Endometrium (tissue), 2 donors: Measurements from ENCODE around the gene HOXC6.
"Not testable (repeated sequence)": the region's sequence is repeated elsewhere in the genome, so short reads cannot be mapped to it uniquely, and the experiment has no call there.

ENCODE experiments used
- FAIRE-seq: peaks from 2 replicates; lab custom pipeline; 2012; peaks lifted over from hg19 to GRCh38; lab: Jason Lieb, UNC
- donor health status: control.
- donor health status: control.

HOXC6 gene

DNA sequence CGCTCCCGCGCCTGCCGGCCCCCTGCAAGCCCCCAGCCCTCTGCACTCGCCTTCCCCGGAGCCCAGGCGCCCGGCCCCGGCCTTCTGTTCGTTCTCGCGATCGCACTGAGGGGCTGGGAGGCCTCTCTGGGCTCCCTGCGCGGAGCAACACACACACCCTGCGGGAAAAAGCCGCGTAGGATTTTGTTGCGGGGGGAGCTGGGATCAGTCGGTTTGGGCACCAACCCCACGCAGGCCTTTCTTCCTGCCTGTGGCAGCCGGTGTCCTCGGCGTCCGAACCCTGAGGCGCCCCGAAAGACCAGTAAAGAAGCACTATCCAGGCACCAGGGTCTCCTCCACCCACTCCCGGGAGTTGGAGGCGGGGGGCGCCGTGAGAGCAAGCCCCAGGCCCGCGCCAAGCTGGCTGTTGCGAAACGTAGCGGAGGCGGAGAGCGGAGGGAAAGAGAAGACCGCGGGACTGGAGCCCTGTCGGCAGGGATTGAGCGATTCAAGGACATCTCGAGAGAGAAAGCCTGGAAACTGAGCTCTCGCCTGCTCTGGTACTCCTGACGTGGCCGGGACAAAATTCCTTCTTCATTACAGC lies 2.7 kb downstream of the HOXC6 start:
- FAIRE-seq = no peak

GRCh38 chr12:54031480-54031879 lies 3.2 kb downstream of the HOXC6 start:
- FAIRE-seq = no peak

GRCh38 chr12:54032086-54032619 lies 3.9 kb downstream of the HOXC6 start:
- FAIRE-seq = no peak

DNA sequence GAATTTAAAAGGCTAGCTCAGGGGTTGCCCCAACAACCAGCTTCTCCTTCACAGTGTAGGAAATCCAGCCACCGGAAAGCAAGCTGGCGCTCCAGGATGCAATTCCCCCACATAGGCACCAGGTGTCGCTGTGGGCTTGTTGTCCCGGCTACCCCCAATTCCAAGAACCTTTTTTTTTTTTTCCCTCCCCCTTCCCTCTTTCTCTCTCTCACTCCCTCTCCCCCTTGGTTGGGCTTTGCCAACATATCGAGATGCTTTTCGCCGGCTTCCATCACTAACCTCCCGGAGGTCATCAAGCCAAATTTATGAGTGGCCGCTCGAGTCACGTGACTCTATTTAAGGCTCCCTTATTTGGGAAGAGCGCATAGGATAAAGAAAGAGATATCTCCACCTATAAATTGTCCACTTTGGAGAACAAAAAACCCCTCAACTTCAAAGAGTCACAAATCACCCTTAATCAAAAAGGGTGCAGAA lies 4.4 kb downstream of the HOXC6 start, which contains the start of gene HOXC5:
Gene HOXC5 (plus strand): TSS at position 424 of the 474 bp plus-strand sequence. CDS start 73 bp downstream, outside the sequence.
- no peak for FAIRE-seq

GRCh38 chr12:54033106-54033979 lies 5.1 kb downstream of the HOXC6 start:
- no peak for FAIRE-seq

DNA sequence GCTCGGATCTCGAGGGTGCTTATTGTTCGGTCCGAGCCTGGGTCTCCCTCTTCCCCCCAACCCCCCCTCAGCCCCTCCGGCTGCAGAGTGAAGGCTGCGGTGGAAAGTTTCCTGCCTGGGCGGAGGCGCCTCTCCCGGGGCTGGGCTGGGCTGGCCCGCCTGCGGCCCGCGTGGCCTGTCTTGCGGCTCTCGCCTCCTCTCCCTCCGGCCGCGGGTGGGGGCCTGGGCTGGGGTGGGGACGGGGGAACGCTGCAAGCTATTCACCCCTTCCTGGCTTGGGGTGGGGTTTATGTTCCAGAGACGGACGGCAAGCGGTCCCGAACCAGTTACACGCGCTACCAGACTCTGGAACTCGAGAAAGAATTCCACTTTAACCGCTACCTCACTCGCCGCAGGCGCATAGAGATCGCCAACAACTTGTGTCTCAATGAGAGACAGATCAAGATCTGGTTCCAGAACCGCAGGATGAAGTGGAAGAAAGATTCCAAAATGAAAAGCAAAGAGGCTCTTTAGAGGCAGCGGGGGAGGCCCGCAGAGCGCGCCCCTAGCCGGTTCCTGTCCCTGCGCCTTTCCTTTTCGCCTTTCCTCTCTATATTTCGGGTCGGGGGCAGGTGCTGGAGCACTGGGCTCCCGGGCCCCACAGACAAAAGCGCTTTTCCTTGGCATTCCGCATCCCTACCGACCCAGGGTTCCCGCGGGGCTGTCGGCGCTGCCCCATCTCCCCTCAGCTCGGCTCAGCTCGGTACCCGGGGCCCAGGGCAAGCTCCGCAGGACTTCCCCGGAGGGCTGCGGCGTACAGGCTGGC lies 5.9 kb downstream of the HOXC6 start:
- no peak for FAIRE-seq

DNA sequence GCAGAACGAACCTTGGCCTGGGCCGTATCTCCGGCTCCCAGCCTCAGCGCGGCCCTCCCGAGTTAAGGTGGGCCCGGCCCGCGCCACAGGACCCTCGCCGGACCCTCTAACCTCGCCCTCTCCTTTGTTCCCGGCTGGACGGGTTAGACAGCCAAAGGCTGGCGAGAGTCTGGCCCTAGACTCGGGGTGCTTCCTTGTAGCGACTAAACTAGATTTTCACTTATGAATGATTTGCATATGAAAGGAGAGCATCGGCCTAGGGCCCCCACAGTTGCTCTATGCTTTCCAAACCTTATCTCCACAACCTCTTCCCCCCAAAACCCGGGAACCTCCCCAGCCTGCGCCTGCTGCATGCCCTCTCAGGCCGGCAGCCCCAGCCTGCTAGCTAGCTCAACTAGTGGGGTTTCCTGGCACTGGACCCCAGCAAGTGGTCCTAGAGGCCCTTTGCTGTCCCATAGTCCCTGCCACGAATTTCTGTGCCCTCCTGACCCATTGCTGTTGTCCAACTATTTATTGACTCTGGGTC lies 6.6 kb downstream of the HOXC6 start:
- no peak for FAIRE-seq

DNA sequence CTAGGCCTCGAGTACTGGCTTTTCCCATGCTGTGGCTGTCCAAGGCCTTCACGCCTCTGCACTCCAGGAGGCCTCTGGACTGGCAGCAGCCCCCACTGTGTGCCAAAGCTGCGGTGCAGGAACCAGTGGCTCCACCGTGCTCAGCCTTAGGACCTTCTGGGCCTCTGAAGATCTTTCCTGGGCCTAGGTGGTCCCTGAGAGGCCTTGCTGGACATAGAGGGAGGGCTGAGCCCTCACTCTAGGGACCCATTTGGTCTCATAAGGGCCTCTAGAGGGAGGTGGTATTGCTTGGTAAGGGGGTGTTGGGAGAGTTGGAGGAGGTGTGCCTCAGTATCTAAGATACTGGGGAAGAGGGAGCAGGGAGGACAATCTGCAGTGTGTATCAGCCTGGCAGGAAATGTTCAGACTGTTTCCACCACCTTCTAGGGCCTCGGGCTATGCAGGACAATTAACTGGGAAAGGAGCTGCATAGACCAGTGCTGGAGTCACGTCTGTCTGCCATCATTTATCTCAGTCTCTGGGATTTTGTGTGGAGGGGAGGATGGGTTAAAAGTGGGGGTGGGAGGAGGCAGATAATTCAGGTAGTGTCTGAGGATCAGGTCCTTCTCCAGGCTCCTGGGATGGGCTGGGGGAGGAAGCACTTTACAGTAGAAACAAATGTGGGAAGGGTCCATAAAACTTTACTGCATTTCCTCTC lies 7.5 kb downstream of the HOXC6 start:
- FAIRE-seq = no peak

GRCh38 chr12:54036620-54037359 lies 8.6 kb downstream of the HOXC6 start:
- no peak for FAIRE-seq

DNA sequence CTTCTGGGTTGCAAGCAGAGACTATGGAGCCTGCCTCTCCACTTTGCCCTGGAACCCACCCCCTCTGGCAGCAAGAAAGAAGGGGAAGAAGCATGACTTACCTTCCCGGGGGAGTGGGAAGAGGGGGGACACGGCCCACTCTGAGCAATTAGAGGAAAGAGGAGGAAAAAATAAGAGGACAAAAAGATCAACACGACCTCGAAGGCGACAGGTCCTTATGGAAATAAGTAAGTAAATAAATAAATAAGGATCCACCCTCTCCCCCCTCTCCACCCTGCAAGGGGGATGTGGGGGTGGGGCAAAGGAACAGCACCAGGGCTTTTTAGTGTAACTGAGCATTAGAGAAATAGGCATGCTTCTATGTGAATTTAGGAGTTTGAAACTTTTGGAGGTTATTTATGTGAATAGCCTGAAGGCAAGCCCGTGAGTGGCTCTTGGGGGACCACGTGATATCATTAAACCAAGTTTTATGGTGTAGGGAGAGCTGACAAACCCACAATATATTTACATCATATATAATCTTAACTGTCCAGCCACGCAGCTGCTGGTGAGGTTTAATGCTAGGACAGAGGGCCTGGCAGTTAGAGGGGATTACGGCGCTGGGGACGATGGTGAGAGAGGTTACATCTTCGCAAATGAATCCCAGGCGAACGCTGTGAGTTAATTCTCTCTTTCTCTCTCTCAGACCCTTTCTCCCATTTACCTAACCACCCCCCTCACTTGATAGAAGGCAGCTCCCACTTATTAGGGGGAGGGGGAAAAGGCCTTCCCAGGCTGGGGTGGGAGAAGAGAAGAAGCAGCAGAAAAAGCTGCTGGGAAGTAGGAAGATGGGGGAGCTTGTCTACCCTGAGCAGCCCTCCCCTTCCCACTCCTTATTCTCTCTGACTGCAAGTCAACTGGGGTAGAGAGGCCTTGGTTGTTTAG lies 9.4 kb downstream of the HOXC6 start:
- no peak for FAIRE-seq

- FAIRE-seq = no peak
Measured at GRCh38 chr12:54038284-54038870, 10.1 kb downstream of the HOXC6 start.

- FAIRE-seq = no peak
Measured at GRCh38 chr12:54038871-54039414, 10.7 kb downstream of the HOXC6 start.

DNA sequence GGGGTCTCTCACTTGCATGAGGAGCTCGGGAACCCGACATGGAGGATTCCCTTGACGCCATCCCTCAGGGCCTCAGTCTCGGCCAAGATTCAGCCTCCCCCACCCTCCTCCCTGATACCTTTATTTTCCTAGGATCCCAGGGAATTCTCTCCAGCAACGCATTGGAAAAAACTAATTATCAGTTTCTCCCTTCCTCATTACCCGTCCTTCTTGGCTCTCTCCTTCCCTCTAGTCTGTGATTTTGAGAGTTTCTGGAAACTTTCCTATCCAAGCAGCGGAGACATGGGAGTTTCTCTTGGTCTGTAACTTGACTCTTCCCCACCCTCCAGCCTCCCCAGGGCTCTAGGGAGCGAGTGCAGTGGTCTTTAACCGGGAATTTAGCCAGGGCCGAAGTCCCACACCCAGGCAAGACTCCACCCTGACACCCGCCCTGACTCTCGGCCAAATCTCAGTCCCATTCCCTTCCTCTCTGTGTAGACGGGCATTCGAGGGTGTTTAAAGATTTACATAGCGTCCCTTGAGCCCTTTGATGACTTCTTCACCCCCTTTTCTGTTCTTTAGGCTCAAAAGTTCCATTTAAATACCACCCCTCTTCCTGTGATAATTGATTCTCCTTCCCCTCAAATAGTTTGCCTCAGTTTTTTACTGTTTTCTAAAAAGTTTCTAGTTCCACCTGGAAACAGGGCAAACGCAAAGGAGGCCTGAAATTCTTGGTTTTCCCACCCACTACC lies 11.3 kb downstream of the HOXC6 start:
- FAIRE-seq = no peak

- FAIRE-seq = no peak
Measured at GRCh38 chr12:54040148-54040494, 11.9 kb downstream of the HOXC6 start.

- no peak for FAIRE-seq
Measured at GRCh38 chr12:54040648-54041047, 12.4 kb downstream of the HOXC6 start.

- FAIRE-seq = no peak
Measured at GRCh38 chr12:54041097-54041690, 13.0 kb downstream of the HOXC6 start.

- not testable (repeated sequence) for FAIRE-seq
Measured at GRCh38 chr12:54042033-54042432, 13.8 kb downstream of the HOXC6 start.
